ENCODE data around the gene BRAT1.

Gene BRAT1

DNA sequence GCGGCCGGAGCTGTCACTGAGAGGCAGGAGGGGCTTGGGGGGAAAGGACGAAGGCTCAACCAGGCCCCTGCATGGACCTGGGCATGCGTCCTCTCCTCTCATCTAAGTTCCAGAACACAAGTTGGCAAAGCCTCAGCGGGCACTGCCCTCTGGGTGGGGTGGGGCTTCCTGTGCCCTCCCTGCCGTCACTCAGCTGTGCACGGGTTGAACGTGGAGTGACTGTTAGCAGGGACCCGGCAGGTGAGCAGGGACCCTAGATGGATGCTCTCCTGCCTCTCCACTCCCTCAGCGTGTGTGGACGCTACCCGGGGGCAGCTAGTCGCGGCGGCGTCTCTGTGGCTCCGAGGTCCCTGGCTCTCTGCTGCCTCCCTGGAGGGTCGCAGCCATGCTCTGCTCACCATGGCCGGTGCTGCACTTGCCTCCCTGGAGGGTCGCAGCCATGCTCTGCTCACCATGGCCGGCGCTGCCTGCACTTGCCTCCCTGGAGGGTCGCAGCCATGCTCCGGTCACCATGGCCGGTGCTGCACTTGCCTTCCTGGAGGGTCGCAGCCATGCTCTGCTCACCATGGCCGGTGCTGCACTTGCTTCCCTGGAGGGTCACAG is 40.0 kb upstream of the BRAT1 start:
- Histone ChIP-seq H3K79me2 (ENCODE audit: insufficient read depth, low read length) (no peaks in the 10 kb centered on the region), H3K9me3 (ENCODE audit: low read length) (no peaks in the 10 kb centered on the region), H3K4me2 (ENCODE audit: low read length) (no peak overlapping the region), H4K20me1 (ENCODE audit: insufficient read depth, low read length) (no peaks in the 10 kb centered on the region), H3K27me3 (ENCODE audit: insufficient read depth, low read length) (peaks cover 7% of the 10 kb centered on the region), H3K4me3 (ENCODE audit: low read depth, low read length, poor library complexity, severe bottlenecking) (no peak overlapping the region), H3K4me1 (ENCODE audit: insufficient read depth, low read length, severe bottlenecking) (no peaks in the 10 kb centered on the region), H3K36me3 (ENCODE audit: insufficient read depth, low read length) (no peaks in the 10 kb centered on the region), H3K9me2 (ENCODE audit: low read depth, low read length) (no peaks in the 10 kb centered on the region), H3K27ac (ENCODE audit: low read depth, low read length, poor library complexity, severe bottlenecking) (no peak overlapping the region), H2AFZ (ENCODE audit: low read length) (no peak overlapping the region), H3K9ac (ENCODE audit: low read length) (no peak overlapping the region), H3F3A (ENCODE audit: insufficient read depth, low read length) (no peaks in the 10 kb centered on the region)
- TF ChIP-seq, protein P1, sequence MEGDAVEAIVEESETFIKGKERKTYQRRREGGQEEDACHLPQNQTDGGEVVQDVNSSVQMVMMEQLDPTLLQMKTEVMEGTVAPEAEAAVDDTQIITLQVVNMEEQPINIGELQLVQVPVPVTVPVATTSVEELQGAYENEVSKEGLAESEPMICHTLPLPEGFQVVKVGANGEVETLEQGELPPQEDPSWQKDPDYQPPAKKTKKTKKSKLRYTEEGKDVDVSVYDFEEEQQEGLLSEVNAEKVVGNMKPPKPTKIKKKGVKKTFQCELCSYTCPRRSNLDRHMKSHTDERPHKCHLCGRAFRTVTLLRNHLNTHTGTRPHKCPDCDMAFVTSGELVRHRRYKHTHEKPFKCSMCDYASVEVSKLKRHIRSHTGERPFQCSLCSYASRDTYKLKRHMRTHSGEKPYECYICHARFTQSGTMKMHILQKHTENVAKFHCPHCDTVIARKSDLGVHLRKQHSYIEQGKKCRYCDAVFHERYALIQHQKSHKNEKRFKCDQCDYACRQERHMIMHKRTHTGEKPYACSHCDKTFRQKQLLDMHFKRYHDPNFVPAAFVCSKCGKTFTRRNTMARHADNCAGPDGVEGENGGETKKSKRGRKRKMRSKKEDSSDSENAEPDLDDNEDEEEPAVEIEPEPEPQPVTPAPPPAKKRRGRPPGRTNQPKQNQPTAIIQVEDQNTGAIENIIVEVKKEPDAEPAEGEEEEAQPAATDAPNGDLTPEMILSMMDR (IDR thresholded peaks at IDR 0.05; ENCODE audit: low read length): no peak
- no peak for TF ChIP-seq EZH2 (IDR thresholded peaks at IDR 0.05; ENCODE audit: borderline replicate concordance, low read length)

DNA sequence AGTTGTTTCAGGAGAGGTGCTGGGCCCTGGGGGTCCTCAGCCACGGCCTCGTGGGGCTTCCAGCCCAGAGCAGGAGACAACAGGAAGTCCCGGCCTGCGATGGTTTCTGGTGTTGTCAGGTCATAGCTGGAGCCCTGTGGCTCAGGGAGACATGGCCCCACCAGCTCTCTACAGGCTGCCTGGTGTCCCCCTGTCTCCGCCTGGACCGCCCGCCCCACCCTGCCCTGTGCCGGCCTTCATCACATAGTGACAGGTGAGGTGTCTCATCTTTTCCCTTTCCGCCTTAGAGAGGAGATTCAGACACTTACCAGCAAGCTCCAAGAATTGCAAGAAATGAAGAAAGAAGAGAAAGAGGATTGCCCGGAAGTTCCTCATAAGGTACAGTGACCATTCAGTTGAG is 39.3 kb upstream of the BRAT1 start:
- H4K20me1 ChIP-seq (ENCODE audit: insufficient read depth, low read length): no peaks in the 10 kb centered on the region
- H3K9me3 ChIP-seq (ENCODE audit: low read length): no peaks in the 10 kb centered on the region
- H3K36me3 ChIP-seq (ENCODE audit: insufficient read depth, low read length): no peaks in the 10 kb centered on the region
- no peak overlapping the region for H3K27ac ChIP-seq (ENCODE audit: low read depth, low read length, poor library complexity, severe bottlenecking)
- H3F3A ChIP-seq (ENCODE audit: insufficient read depth, low read length): no peaks in the 10 kb centered on the region
- no peaks in the 10 kb centered on the region for H3K79me2 ChIP-seq (ENCODE audit: insufficient read depth, low read length)
- H3K9ac ChIP-seq (ENCODE audit: low read length): no peak overlapping the region
- no peaks in the 10 kb centered on the region for H3K4me1 ChIP-seq (ENCODE audit: insufficient read depth, low read length, severe bottlenecking)
- no peaks in the 10 kb centered on the region for H3K9me2 ChIP-seq (ENCODE audit: low read depth, low read length)
- no peak overlapping the region for H2AFZ ChIP-seq (ENCODE audit: low read length)
- no peak overlapping the region for H3K4me2 ChIP-seq (ENCODE audit: low read length)
- TF ChIP-seq EZH2 (IDR thresholded peaks at IDR 0.05; ENCODE audit: borderline replicate concordance, low read length): no peak
- peaks cover 7% of the 10 kb centered on the region for H3K27me3 ChIP-seq (ENCODE audit: insufficient read depth, low read length)
- no peak overlapping the region for H3K4me3 ChIP-seq (ENCODE audit: low read depth, low read length, poor library complexity, severe bottlenecking)

DNA sequence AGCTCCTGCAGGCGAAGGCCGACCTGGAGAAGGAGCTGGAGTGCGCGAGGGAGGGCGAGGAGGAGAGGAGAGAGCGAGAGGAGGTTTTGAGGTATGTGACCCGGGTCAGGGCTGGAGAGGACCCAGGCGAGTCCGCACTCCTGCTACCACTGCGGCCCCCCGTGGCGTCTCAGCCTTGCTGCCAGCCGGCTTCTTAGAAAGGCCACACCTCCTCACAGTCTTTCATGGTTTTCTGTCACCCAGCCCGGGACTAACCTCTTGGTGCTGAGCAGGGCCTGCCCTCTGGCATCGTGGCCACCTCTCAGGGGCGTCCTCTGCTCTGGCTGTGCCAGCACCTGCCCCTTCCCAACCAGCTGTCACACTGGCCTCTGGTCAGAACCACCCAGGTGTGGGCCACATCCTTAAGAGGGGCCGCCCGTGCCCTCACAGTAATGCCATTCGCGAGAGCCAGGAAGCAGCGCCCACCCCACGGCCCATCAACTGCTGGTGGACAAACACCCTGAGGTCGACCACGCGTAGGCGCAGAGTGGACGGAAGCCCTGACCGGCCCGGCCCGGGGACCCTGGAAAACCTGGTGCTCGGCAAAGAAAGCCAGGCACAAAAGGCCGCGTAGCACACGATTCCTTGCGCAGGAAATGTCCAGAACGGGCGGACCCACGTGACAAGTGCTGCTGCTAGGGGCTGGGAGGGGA is 37.9 kb upstream of the BRAT1 start:
- Histone ChIP-seq H3F3A (ENCODE audit: insufficient read depth, low read length) (no peaks in the 10 kb centered on the region), H4K20me1 (ENCODE audit: insufficient read depth, low read length) (no peaks in the 10 kb centered on the region), H3K9me2 (ENCODE audit: low read depth, low read length) (no peaks in the 10 kb centered on the region), H3K79me2 (ENCODE audit: insufficient read depth, low read length) (no peaks in the 10 kb centered on the region), H3K4me2 (ENCODE audit: low read length) (no peak overlapping the region), H3K27ac (ENCODE audit: low read depth, low read length, poor library complexity, severe bottlenecking) (no peak overlapping the region), H3K4me3 (ENCODE audit: low read depth, low read length, poor library complexity, severe bottlenecking) (no peak overlapping the region), H3K4me1 (ENCODE audit: insufficient read depth, low read length, severe bottlenecking) (no peaks in the 10 kb centered on the region), H3K9me3 (ENCODE audit: low read length) (no peaks in the 10 kb centered on the region), H3K27me3 (ENCODE audit: insufficient read depth, low read length) (peaks cover 4% of the 10 kb centered on the region; the same call in 1 of the 2 replicates), H2AFZ (ENCODE audit: low read length) (no peak overlapping the region), H3K9ac (ENCODE audit: low read length) (no peak overlapping the region), H3K36me3 (ENCODE audit: insufficient read depth, low read length) (no peaks in the 10 kb centered on the region)
- TF ChIP-seq EZH2 (IDR thresholded peaks at IDR 0.05; ENCODE audit: borderline replicate concordance, low read length): no peak
- TF ChIP-seq, protein P1 (IDR thresholded peaks at IDR 0.05; ENCODE audit: low read length): no peak
